C1 segment of cervical spinal cord (tissue), 14 donors: ENCODE results near the gene AP4B1.

Experiments used
- DNase-seq, 14 donors: peaks; one replicate each; lab custom pipeline; 2025; lab: John Stamatoyannopoulos, UW

AP4B1 gene

GRCh38 chr1:113895961-113896360 is 8.6 kb downstream of the AP4B1 start:
- DNase-seq: no peak

GRCh38 chr1:113895098-113895497 is 9.5 kb downstream of the AP4B1 start:
- peak in 1 of 14 donors; percentile 32 for DNase-seq

GRCh38 chr1:113893267-113893666 is 11.3 kb downstream of the AP4B1 start:
- no peak for DNase-seq

GRCh38 chr1:113891631-113892220 is 12.9 kb downstream of the AP4B1 start:
- no peak for DNase-seq

GRCh38 chr1:113890816-113891215 is 13.8 kb downstream of the AP4B1 start:
- DNase-seq: no peak

GRCh38 chr1:113887402-113888175 is 17.0 kb downstream of the AP4B1 start, which contains the start of gene BCL2L15:
Gene BCL2L15, minus strand, starts transcription at chr1:113887581. Its CDS starts 206 bp downstream, at chr1:113887375.
- no peak for DNase-seq

- DNase-seq: no peak
Measured at GRCh38 chr1:113886417-113887401, 17.9 kb downstream of the AP4B1 start.

GRCh38 chr1:113881661-113882060 is 22.9 kb downstream of the AP4B1 start:
- DNase-seq: peak in 1 of 14 donors; percentile 85

GRCh38 chr1:113879739-113880038 is 24.9 kb downstream of the AP4B1 start:
- DNase-seq: no peak

GRCh38 chr1:113876176-113876575 is 28.4 kb downstream of the AP4B1 start:
- DNase-seq: no peak

- peak in 1 of 14 donors; percentile 93 for DNase-seq
Measured at GRCh38 chr1:113875714-113876113, 28.9 kb downstream of the AP4B1 start.

GRCh38 chr1:113874012-113874879 is 30.4 kb downstream of the AP4B1 start:
- DNase-seq: peak in 1 of 14 donors; percentile 6

GRCh38 chr1:113872219-113872935 is 32.2 kb downstream of the AP4B1 start:
- no peak for DNase-seq

GRCh38 chr1:113871597-113872113 is 32.9 kb downstream of the AP4B1 start, which contains the start of gene PTPN22:
Gene PTPN22, minus strand, starts transcription at chr1:113871712.
- peak in 3 of 14 donors; percentile 0 to 5 (median 4) for DNase-seq

GRCh38 chr1:113870778-113871177 is 33.8 kb downstream of the AP4B1 start:
- no peak for DNase-seq

- no peak for DNase-seq
Measured at GRCh38 chr1:113868387-113869083, 36.1 kb downstream of the AP4B1 start.

- no peak for DNase-seq
Measured at GRCh38 chr1:113861641-113862040, 43.0 kb downstream of the AP4B1 start.

- DNase-seq: no peak
Measured at GRCh38 chr1:113860891-113861290, 43.7 kb downstream of the AP4B1 start.

GRCh38 chr1:113859478-113860175 is 45.0 kb downstream of the AP4B1 start:
- no peak for DNase-seq
